ENCODE measurements around the gene FAM149B1.
A peak's percentile ranks its signal among the peaks of the same experiment; 100 is the strongest.
"Not testable (repeated sequence)": the region's sequence is repeated elsewhere in the genome, so short reads cannot be mapped to it uniquely, and the experiment has no call there.

The FAM149B1 gene

GRCh38 chr10:73167783-73168464 is at the start of gene FAM149B1, which contains the start of gene ECD:
FAM149B1 (plus strand) TSS chr10:73168119; CDS start chr10:73168340, 221 bp downstream.
ECD (minus strand) TSS chr10:73168008; CDS start chr10:73163937, 4,071 bp downstream.
- peak; percentile 33 to 95 (median 89) for DNase-seq

GRCh38 chr10:73119457-73119856 is 48.5 kb upstream of the FAM149B1 start:
- DNase-seq: no peak

- DNase-seq: no peak
Observed at GRCh38 chr10:73119952-73120351, 48.0 kb upstream of the FAM149B1 start.

GRCh38 chr10:73126343-73126742 is 41.6 kb upstream of the FAM149B1 start:
- DNase-seq: no peak

- DNase-seq: no peak
Observed at GRCh38 chr10:73131301-73131700, 36.6 kb upstream of the FAM149B1 start.

GRCh38 chr10:73131913-73132686 is 35.8 kb upstream of the FAM149B1 start:
- no peak for DNase-seq

- DNase-seq: no peak
Observed at GRCh38 chr10:73134727-73135126, 33.2 kb upstream of the FAM149B1 start.

GRCh38 chr10:73136627-73137026 is 31.3 kb upstream of the FAM149B1 start:
- no peak for DNase-seq

GRCh38 chr10:73139251-73139650 is 28.7 kb upstream of the FAM149B1 start:
- DNase-seq: no peak

- DNase-seq: no peak
Observed at GRCh38 chr10:73141603-73142002, 26.3 kb upstream of the FAM149B1 start.

- not testable (repeated sequence) for DNase-seq
Observed at GRCh38 chr10:73150633-73151413, 17.1 kb upstream of the FAM149B1 start.

GRCh38 chr10:73152009-73152408 is 15.9 kb upstream of the FAM149B1 start:
- DNase-seq: no peak

GRCh38 chr10:73156054-73156453 is 11.9 kb upstream of the FAM149B1 start:
- no peak for DNase-seq

GRCh38 chr10:73159038-73159648 is 8.8 kb upstream of the FAM149B1 start:
- DNase-seq: peak in 38 of 56 donors; percentile 0 to 72 (median 14)

- DNase-seq: no peak
Observed at GRCh38 chr10:73161079-73161478, 6.8 kb upstream of the FAM149B1 start.

GRCh38 chr10:73161662-73162061 is 6.3 kb upstream of the FAM149B1 start:
- no peak for DNase-seq

- DNase-seq: no peak
Observed at GRCh38 chr10:73163096-73163495, 4.8 kb upstream of the FAM149B1 start.

GRCh38 chr10:73166972-73167371 is 947 bp upstream of the FAM149B1 start:
- no peak for DNase-seq

GRCh38 chr10:73167458-73167782 is 499 bp upstream of the FAM149B1 start:
- DNase-seq: peak in 1 of 56 donors; percentile 22

- peak in 5 of 56 donors; percentile 39 to 66 (median 51) for DNase-seq
Observed at GRCh38 chr10:73168465-73168803, 515 bp downstream of the FAM149B1 start.

- DNase-seq: no peak
Observed at GRCh38 chr10:73169320-73169719, 1.4 kb downstream of the FAM149B1 start.

- DNase-seq: no peak
Observed at GRCh38 chr10:73172867-73173266, 4.9 kb downstream of the FAM149B1 start.

Data from nucleus accumbens (tissue), 56 donors.